Activated CD4-positive, CD25-positive, alpha-beta regulatory T cell (primary cell): Measurements from ENCODE around the gene FGGY.

Experiments
- DNase-seq, 4 experiments: peaks; one replicate each; lab custom pipeline; 2025; lab: John Stamatoyannopoulos, UW

FGGY gene

GRCh38 chr1:59414406-59415133 lies 117.7 kb downstream of the FGGY start:
- no peak for DNase-seq

GRCh38 chr1:59415286-59415850 lies 118.5 kb downstream of the FGGY start:
- no peak for DNase-seq

GRCh38 chr1:59415881-59416280 lies 119.0 kb downstream of the FGGY start:
- no peak for DNase-seq

- no peak for DNase-seq
Measured at GRCh38 chr1:59417406-59417805, 120.5 kb downstream of the FGGY start.

- DNase-seq, result no peak
Measured at GRCh38 chr1:59418363-59419144, 121.7 kb downstream of the FGGY start.

- no peak for DNase-seq
Measured at GRCh38 chr1:59419361-59420140, 122.7 kb downstream of the FGGY start.

- no peak for DNase-seq
Measured at GRCh38 chr1:59421232-59421920, 124.5 kb downstream of the FGGY start.

GRCh38 chr1:59422921-59423575 lies 126.2 kb downstream of the FGGY start:
- no peak for DNase-seq

- no peak for DNase-seq
Measured at GRCh38 chr1:59427155-59427554, 130.3 kb downstream of the FGGY start.

- no peak for DNase-seq
Measured at GRCh38 chr1:59427784-59428183, 130.9 kb downstream of the FGGY start.

GRCh38 chr1:59428828-59429227 lies 131.9 kb downstream of the FGGY start:
- DNase-seq, result no peak

GRCh38 chr1:59429656-59430055 lies 132.8 kb downstream of the FGGY start:
- no peak for DNase-seq

- DNase-seq, result no peak
Measured at GRCh38 chr1:59431566-59432294, 134.8 kb downstream of the FGGY start.

- no peak for DNase-seq
Measured at GRCh38 chr1:59432531-59433439, 135.9 kb downstream of the FGGY start.

- DNase-seq, result no peak
Measured at GRCh38 chr1:59433440-59433813, 136.5 kb downstream of the FGGY start.

GRCh38 chr1:59434336-59434735 lies 137.4 kb downstream of the FGGY start:
- DNase-seq, result no peak

GRCh38 chr1:59436637-59437036 lies 139.7 kb downstream of the FGGY start:
- DNase-seq, result no peak

GRCh38 chr1:59438058-59438560 lies 141.2 kb downstream of the FGGY start:
- no peak for DNase-seq

- no peak for DNase-seq
Measured at GRCh38 chr1:59442492-59442891, 145.6 kb downstream of the FGGY start.
